Non-pigmented ciliary epithelial cell (primary cell): Measurements from ENCODE around the gene VPS72.

Source experiments
- DNase-seq: peaks from one replicate; pipeline ENCODE4 v3.0.0-alpha.2; 2010; ENCODE audit warnings: low read depth

VPS72 gene

GRCh38 chr1:151184211-151184610, 5.8 kb downstream of the VPS72 start:
- no peak for DNase-seq

GRCh38 chr1:151176514-151177045, 13.4 kb downstream of the VPS72 start:
- no peak for DNase-seq

- DNase-seq, result no peak
These were observed 14.1 kb downstream of the VPS72 start, which contains the start of gene TMOD4 for GRCh38 chr1:151175863-151176262. TSS of gene TMOD4 (minus strand) at chr1:151175981. CDS start at chr1:151174875, 1,106 bp downstream.

GRCh38 chr1:151175041-151175741, 14.8 kb downstream of the VPS72 start:
- DNase-seq, result no peak

GRCh38 chr1:151171190-151171589, 18.8 kb downstream of the VPS72 start:
- DNase-seq, result no peak

- no peak for DNase-seq
These were observed 22.9 kb downstream of the VPS72 start for GRCh38 chr1:151167116-151167515.

GRCh38 chr1:151166505-151166956, 23.5 kb downstream of the VPS72 start:
- peak; percentile 51 for DNase-seq

- peak; percentile 95 for DNase-seq
These were observed 24.1 kb downstream of the VPS72 start, which contains the start of the genes LYSMD1 and SCNM1 for GRCh38 chr1:151165738-151166504. TSS of gene LYSMD1 (minus strand) at chr1:151165902. CDS start at chr1:151165258, 644 bp downstream. TSS of gene SCNM1 (plus strand) at chr1:151166144. CDS start at chr1:151166153, 9 bp downstream.

GRCh38 chr1:151165281-151165737, 24.7 kb downstream of the VPS72 start:
- DNase-seq, result no peak

- DNase-seq, result no peak
These were observed 25.2 kb downstream of the VPS72 start for GRCh38 chr1:151164732-151165280.

GRCh38 chr1:151159373-151159772, 30.6 kb downstream of the VPS72 start:
- no peak for DNase-seq

- DNase-seq, result no peak
These were observed 31.2 kb downstream of the VPS72 start for GRCh38 chr1:151158751-151159251.

- no peak for DNase-seq
These were observed 31.7 kb downstream of the VPS72 start for GRCh38 chr1:151158326-151158725.

GRCh38 chr1:151157067-151157531, 32.9 kb downstream of the VPS72 start:
- no peak for DNase-seq

- no peak for DNase-seq
These were observed 33.5 kb downstream of the VPS72 start, which contains the start of gene TNFAIP8L2 for GRCh38 chr1:151156515-151156819. TSS of gene TNFAIP8L2 (plus strand) at chr1:151156649. CDS start at chr1:151158698, 2,049 bp downstream.

GRCh38 chr1:151147665-151148064, 42.3 kb downstream of the VPS72 start:
- no peak for DNase-seq

- DNase-seq, result no peak
These were observed 42.9 kb downstream of the VPS72 start for GRCh38 chr1:151147132-151147503.

- peak; percentile 38 for DNase-seq
These were observed 43.4 kb downstream of the VPS72 start, which contains the start of gene SEMA6C for GRCh38 chr1:151146412-151147131. TSS of gene SEMA6C (minus strand) at chr1:151146631. CDS start at chr1:151142621, 4,010 bp downstream.

- DNase-seq, result no peak
These were observed 44.0 kb downstream of the VPS72 start for GRCh38 chr1:151146072-151146411.

- DNase-seq, result no peak
These were observed 44.5 kb downstream of the VPS72 start for GRCh38 chr1:151145304-151146071.
